Hepatocyte (in vitro differentiated cells): ENCODE results near the gene PCDHA2. TPM values are rescaled to one million over a fixed set of nuclear protein-coding genes. Genes with fewer than 3 reads are reported as not detected.
A peak's percentile ranks its signal among the peaks of the same experiment; 100 is the strongest.

ENCODE experiments used
- DNase-seq: peaks from one replicate; pipeline ENCODE4 v3.0.0-alpha.2; 2016; ENCODE audit warnings: low spot score
- H2AFZ ChIP-seq: fragments of 200-600 bp; sonication (generic); 2 replicates; pipeline ENCODE4 v1.6.0; 2016; ENCODE audit warnings: antibody characterized with exemption, mild to moderate bottlenecking
- H3K27ac ChIP-seq: fragments of 200-600 bp; sonication (generic); 2 replicates; pipeline ENCODE4 v1.5.1; 2016; ENCODE audit warnings: mild to moderate bottlenecking
- H3K27me3 ChIP-seq: fragments of 200-600 bp; sonication (generic); 2 replicates; pipeline ENCODE4 v1.6.1; 2016
- H3K36me3 ChIP-seq: fragments of 200-600 bp; sonication (generic); replicated peaks from 2 replicates; pipeline ENCODE4 v1.5.1; 2016; ENCODE audit warnings: low read depth; ENCODE audit not compliant: insufficient read depth
- H3K4me1 ChIP-seq: fragments of 200-600 bp; sonication (generic); 2 replicates; pipeline ENCODE4 v1.5.1; 2016; ENCODE audit warnings: mild to moderate bottlenecking, moderate library complexity; ENCODE audit not compliant: insufficient read depth
- H3K4me2 ChIP-seq: fragments of 200-600 bp; sonication (generic); 2 replicates; pipeline ENCODE4 v1.6.0; 2016
- H3K4me3 ChIP-seq: fragments of 200-600 bp; sonication (generic); 2 replicates; pipeline ENCODE4 v1.5.1; 2016; ENCODE audit warnings: mild to moderate bottlenecking
- H3K79me2 ChIP-seq: fragments of 200-600 bp; sonication (generic); 2 replicates; pipeline ENCODE4 v1.6.0; 2017; ENCODE audit warnings: mild to moderate bottlenecking
- H3K9me2 ChIP-seq: fragments of 200-600 bp; sonication (generic); replicated peaks from 2 replicates; pipeline ENCODE4 v1.6.0; 2017; ENCODE audit warnings: mild to moderate bottlenecking; ENCODE audit not compliant: insufficient read depth
- H3K9me3 ChIP-seq: fragments of 200-600 bp; sonication (generic); 2 replicates; pipeline ENCODE4 v1.5.1; 2016; ENCODE audit warnings: low read depth, mild to moderate bottlenecking
- H4K20me1 ChIP-seq: fragments of 200-600 bp; sonication (generic); 2 replicates; pipeline ENCODE4 v1.6.0; 2016; ENCODE audit warnings: mild to moderate bottlenecking; ENCODE audit not compliant: insufficient read depth, poor library complexity, severe bottlenecking
- EZH2 ChIP-seq: fragments of 200-600 bp; sonication (generic); IDR thresholded peaks from 2 replicates; pipeline ENCODE4 v1.6.1; 2016; ENCODE audit warnings: antibody characterized with exemption, mild to moderate bottlenecking, borderline replicate concordance
- EZH2phosphoT487 ChIP-seq: fragments of 200-600 bp; sonication (generic); IDR thresholded peaks from one replicate; pipeline ENCODE4 v1.6.1; 2018; ENCODE audit warnings: antibody characterized with exemption, mild to moderate bottlenecking, low read depth, moderate library complexity; ENCODE audit not compliant: unreplicated experiment, severe bottlenecking
- WGBS: methylation state at CpG from one replicate; pipeline ENCODE4 v1.1.6; 2016; ENCODE audit warnings: low lambda C conversion rate; ENCODE audit errors: missing lambda C conversion rate; 5-methylcytosine and 5-hydroxymethylcytosine counted together
- polyA plus RNA-seq: library from polyadenylated mRNA; unstranded; fragments of >200 nt; fragmentation: Nextera tagmentation; extraction: Ambion mirVana; gene quantifications from 2 replicates; pipeline ENCODE4 v1.2.1, GENCODE V29; 2016
- total RNA-seq: library from RNA; depleted of rRNA; stranded (reverse); fragments of >200 nt; gene quantifications from 2 replicates; pipeline ENCODE4 v1.2.3, GENCODE V29; 2014
- TF ChIP-seq, protein P1 (sequence below): fragments of 200-600 bp; sonication (generic); IDR thresholded peaks from 2 replicates; pipeline ENCODE4 v1.5.1; 2016; ENCODE audit warnings: antibody characterized with exemption, mild to moderate bottlenecking; ENCODE audit not compliant: poor library complexity

Gene PCDHA2
- 2.3 and 3.9 TPM in 2 replicates for total RNA-seq
- 2.0 and 2.6 TPM in 2 replicates for polyA plus RNA-seq

DNA sequence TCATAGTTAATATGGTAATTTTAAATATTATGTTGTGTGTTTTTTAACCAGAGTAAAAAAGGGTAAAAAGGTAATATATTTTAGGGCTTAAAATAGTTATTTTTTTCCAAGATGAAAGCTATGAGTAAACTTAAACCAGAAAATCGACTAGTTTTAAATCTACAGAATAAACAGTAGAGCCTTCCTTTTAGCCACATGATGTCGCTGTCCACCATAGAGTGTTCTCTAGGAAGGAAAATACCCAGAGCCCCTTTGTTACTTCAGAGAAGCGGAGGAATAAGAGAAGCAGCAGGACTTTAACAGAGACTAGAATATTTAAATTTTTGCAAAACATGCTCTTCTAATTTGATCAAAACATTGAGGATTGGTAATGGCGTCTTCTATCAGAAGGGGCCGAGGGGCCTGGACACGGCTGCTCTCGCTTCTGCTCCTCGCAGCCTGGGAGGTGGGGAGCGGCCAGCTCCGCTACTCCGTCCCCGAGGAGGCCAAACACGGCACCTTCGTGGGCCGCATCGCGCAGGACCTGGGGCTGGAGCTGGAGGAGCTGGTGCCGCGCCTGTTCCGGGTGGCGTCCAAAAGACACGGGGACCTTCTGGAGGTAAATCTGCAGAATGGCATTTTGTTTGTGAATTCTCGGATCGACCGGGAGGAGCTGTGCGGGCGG, at the start of gene PCDHA2:
Gene PCDHA2, plus strand, starts transcription at position 258 of the 664 bp plus-strand sequence.
- no peaks in the 10 kb centered on the region for H3K36me3 ChIP-seq
- H3K4me2 ChIP-seq = peak within 1 kb of the TSS; percentile 66
- peak within 1 kb of the TSS; percentile 57 for H2AFZ ChIP-seq
- no peak for TF ChIP-seq EZH2
- TF ChIP-seq, protein P1, sequence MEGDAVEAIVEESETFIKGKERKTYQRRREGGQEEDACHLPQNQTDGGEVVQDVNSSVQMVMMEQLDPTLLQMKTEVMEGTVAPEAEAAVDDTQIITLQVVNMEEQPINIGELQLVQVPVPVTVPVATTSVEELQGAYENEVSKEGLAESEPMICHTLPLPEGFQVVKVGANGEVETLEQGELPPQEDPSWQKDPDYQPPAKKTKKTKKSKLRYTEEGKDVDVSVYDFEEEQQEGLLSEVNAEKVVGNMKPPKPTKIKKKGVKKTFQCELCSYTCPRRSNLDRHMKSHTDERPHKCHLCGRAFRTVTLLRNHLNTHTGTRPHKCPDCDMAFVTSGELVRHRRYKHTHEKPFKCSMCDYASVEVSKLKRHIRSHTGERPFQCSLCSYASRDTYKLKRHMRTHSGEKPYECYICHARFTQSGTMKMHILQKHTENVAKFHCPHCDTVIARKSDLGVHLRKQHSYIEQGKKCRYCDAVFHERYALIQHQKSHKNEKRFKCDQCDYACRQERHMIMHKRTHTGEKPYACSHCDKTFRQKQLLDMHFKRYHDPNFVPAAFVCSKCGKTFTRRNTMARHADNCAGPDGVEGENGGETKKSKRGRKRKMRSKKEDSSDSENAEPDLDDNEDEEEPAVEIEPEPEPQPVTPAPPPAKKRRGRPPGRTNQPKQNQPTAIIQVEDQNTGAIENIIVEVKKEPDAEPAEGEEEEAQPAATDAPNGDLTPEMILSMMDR = peak; percentile 64
- no peaks in the 10 kb centered on the region for H3K4me1 ChIP-seq
- whole genome bisulfite sequencing = 9% methylated on average over 27 of the region's 27 CpGs
- H3K9me2 ChIP-seq = no peaks in the 10 kb centered on the region
- DNase-seq = peak; percentile 65
- no peaks in the 10 kb centered on the region for H4K20me1 ChIP-seq
- peak within 1 kb of the TSS; percentile 14 for H3K27ac ChIP-seq
- peaks cover 24% of the 10 kb centered on the region for H3K9me3 ChIP-seq
- H3K79me2 ChIP-seq = no peaks in the 10 kb centered on the region
- H3K27me3 ChIP-seq = no peaks in the 10 kb centered on the region
- H3K4me3 ChIP-seq = peak within 1 kb of the TSS; percentile 34

DNA sequence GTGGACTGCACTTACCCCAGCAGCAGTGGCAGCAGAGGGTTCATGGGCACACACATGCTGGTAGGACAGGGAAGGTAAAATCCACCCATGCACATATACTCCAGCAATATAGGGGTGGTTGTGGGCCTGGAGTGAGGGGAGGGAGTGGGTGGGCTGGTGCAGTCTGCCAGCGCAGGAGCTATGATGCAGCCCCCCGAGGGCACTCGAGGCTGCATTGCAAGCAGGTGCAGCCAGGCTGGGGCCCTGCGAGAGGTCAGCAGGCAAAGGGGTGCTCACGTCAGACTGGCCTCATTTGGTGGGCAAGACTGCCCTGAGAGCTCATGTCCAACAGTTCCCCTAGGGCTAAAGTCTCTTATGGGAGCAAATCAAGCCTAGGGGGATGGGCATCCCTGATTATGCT, 41.1 kb upstream of the PCDHA2 start:
- no peak for DNase-seq
- Histone ChIP-seq H3K4me1 (no peaks in the 10 kb centered on the region), H4K20me1 (no peaks in the 10 kb centered on the region), H2AFZ (no peak overlapping the region), H3K36me3 (no peaks in the 10 kb centered on the region), H3K79me2 (no peaks in the 10 kb centered on the region), H3K4me3 (no peak overlapping the region), H3K27me3 (no peaks in the 10 kb centered on the region), H3K27ac (no peak overlapping the region), H3K4me2 (no peak overlapping the region), H3K9me3 (peaks cover 4% of the 10 kb centered on the region), H3K9me2 (no peaks in the 10 kb centered on the region)
- TF ChIP-seq EZH2phosphoT487 (no peak), EZH2 (no peak)
- TF ChIP-seq, protein P1 = no peak
- 79% methylated on average over 5 of the region's 5 CpGs for WGBS

DNA sequence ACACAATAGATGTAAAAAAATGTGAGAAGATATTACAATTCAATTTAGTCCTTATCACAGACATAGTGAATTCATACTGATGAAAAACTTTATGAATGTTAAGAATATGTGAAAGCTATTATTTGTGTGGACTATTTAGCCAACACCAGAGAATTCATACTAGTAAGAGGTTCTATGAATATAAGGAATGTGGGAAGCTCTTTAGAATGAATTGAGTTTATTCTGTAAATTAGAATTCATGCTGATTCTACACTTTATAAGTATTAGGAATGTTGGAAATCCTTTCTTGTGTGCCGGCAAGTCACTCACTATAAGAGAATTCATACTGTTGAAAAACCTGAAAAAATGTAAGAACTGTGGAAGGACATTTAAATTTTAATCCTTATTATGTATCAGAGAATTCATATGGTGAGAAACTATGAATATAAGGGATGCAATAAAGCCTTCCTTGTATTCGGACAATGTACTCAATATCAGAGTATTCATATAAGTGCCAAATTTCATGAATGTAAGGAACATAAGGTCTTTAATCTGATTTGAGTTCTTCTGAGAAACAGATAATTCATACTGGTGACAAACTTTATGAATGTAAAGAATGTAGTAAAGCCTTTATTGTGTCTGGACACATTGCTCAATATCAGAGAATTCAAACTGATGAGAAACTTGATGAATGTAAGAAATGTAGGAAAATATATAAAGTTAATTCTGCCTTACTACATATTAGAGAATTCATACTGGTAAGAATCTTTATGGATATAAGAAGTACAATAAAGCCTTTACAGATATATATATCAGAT, 30.3 kb upstream of the PCDHA2 start:
- peaks cover 24% of the 10 kb centered on the region for H3K9me3 ChIP-seq
- no peaks in the 10 kb centered on the region for H3K79me2 ChIP-seq
- WGBS = 85% methylated on average over 2 of the region's 2 CpGs
- no peaks in the 10 kb centered on the region for H4K20me1 ChIP-seq
- H3K9me2 ChIP-seq = no peaks in the 10 kb centered on the region
- no peak for DNase-seq
- H3K4me1 ChIP-seq = no peaks in the 10 kb centered on the region
- TF ChIP-seq, protein P1 = no peak
- TF ChIP-seq EZH2phosphoT487 (no peak), EZH2 (no peak)
- H2AFZ ChIP-seq = no peak overlapping the region
- no peaks in the 10 kb centered on the region for H3K36me3 ChIP-seq
- no peak overlapping the region for H3K4me2 ChIP-seq
- H3K27me3 ChIP-seq = no peaks in the 10 kb centered on the region
- H3K27ac ChIP-seq = no peak overlapping the region
- H3K4me3 ChIP-seq = no peak overlapping the region
